Left lung (tissue), 10 donors: ENCODE results near the gene ALDH3A1. TPM values are rescaled to one million over a fixed set of nuclear protein-coding genes. Genes with fewer than 3 reads are reported as not detected.

Experiments used
- ATAC-seq: fragments of 200-7000 bp; cut with Tn5 transposase; one replicate; pipeline ENCODE4 v1.9.1; 2020; ENCODE audit warnings: moderate library complexity
- DNase-seq, 4 donors: peaks; one replicate each; pipeline ENCODE4 v3.0.0-alpha.2; 2013 to 2020
- H3K27ac ChIP-seq, 2 donors: fragments of 200-600 bp; sonication (generic) in 1 of 2; one replicate each; pipeline versions ENCODE4 v1.5.0 to v1.8.0; 2020 to 2021
- H3K27me3 ChIP-seq, 2 donors: fragments of 200-600 bp; sonication (generic) in 1 of 2; one replicate each; pipeline versions ENCODE4 v1.5.0 to v1.8.0; 2020 to 2021
- H3K36me3 ChIP-seq, 2 donors: fragments of 200-600 bp; sonication (generic) in 1 of 2; one replicate each; pipeline versions ENCODE4 v1.5.0 to v1.8.0; 2020 to 2021
- H3K4me1 ChIP-seq, 2 donors: fragments of 200-600 bp; one replicate each; pipeline ENCODE4 v1.8.0; 2021
- H3K4me3 ChIP-seq, 2 donors: fragments of 200-600 bp; sonication (generic) in 1 of 2; one replicate each; pipeline versions ENCODE4 v1.5.0 to v1.8.0; 2020 to 2021; ENCODE audit warnings: mild to moderate bottlenecking in 1 of 2
- H3K9me3 ChIP-seq, 2 donors: fragments of 200-600 bp; sonication (generic) in 1 of 2; one replicate each; pipeline versions ENCODE4 v1.5.0 to v1.8.0; 2020 to 2021
- intact Hi-C, 2 donors: fragments of 100-400 bp; cut with DNase I; formaldehyde crosslinking; loops; one replicate each; pipeline versions ENCODE4 v1.11.2 to v1.14.2; 2022
- polyA plus RNA-seq, 6 donors: library from polyadenylated mRNA; unstranded; fragments of 120-200 nt; gene quantifications; one replicate each; pipeline ENCODE4 v1.2.1, GENCODE V29; 2013; ENCODE audit not compliant: insufficient read length in 6 of 6
- total RNA-seq, 2 donors: library from RNA; stranded (reverse); fragmentation: NEBNext Ultra II Directional; extraction: Animal tissue kit (Norgen Biotek cat#: 25700); gene quantifications; one replicate each; pipeline ENCODE4 v1.2.1, GENCODE V29; 2021
- TF ChIP-seq, protein P1 (sequence below), 2 donors: fragments of 200-600 bp; sonication (generic) in 1 of 2; IDR thresholded peaks; one replicate each; pipeline versions ENCODE4 v1.5.0 to v1.8.0; 2021; ENCODE audit warnings: antibody characterized with exemption in 2 of 2
- donor health status: DM: no; HTN: yes; CAD: no.
- donor health status: DM: no; HTN: no; CAD: no.

ALDH3A1 gene
- total and polyA plus RNA-seq, 8 donors, result 0.41 to 4.7 (median 0.68) TPM

- Histone ChIP-seq H3K4me1 (peaks cover 12 to 55% of the 10 kb centered on the region in 2 donors), H3K27ac (peak overlapping the region; percentile 43 to 83), H3K9me3 (no peaks in the 10 kb centered on the region), H3K36me3 (no peaks in the 10 kb centered on the region), H3K4me3 (no peak overlapping the region), H3K27me3 (no peaks in the 10 kb centered on the region)
- peak; percentile 48 for ATAC-seq
- intact Hi-C loops, result no loop called here
- TF ChIP-seq, protein P1, sequence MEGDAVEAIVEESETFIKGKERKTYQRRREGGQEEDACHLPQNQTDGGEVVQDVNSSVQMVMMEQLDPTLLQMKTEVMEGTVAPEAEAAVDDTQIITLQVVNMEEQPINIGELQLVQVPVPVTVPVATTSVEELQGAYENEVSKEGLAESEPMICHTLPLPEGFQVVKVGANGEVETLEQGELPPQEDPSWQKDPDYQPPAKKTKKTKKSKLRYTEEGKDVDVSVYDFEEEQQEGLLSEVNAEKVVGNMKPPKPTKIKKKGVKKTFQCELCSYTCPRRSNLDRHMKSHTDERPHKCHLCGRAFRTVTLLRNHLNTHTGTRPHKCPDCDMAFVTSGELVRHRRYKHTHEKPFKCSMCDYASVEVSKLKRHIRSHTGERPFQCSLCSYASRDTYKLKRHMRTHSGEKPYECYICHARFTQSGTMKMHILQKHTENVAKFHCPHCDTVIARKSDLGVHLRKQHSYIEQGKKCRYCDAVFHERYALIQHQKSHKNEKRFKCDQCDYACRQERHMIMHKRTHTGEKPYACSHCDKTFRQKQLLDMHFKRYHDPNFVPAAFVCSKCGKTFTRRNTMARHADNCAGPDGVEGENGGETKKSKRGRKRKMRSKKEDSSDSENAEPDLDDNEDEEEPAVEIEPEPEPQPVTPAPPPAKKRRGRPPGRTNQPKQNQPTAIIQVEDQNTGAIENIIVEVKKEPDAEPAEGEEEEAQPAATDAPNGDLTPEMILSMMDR (IDR thresholded peaks at IDR 0.05), result no peak
- peak in 3 of 4 donors; percentile 35 to 86 (median 70) for DNase-seq
Observed at GRCh38 chr17:19727501-19728078, 20.5 kb downstream of the ALDH3A1 start.

DNA sequence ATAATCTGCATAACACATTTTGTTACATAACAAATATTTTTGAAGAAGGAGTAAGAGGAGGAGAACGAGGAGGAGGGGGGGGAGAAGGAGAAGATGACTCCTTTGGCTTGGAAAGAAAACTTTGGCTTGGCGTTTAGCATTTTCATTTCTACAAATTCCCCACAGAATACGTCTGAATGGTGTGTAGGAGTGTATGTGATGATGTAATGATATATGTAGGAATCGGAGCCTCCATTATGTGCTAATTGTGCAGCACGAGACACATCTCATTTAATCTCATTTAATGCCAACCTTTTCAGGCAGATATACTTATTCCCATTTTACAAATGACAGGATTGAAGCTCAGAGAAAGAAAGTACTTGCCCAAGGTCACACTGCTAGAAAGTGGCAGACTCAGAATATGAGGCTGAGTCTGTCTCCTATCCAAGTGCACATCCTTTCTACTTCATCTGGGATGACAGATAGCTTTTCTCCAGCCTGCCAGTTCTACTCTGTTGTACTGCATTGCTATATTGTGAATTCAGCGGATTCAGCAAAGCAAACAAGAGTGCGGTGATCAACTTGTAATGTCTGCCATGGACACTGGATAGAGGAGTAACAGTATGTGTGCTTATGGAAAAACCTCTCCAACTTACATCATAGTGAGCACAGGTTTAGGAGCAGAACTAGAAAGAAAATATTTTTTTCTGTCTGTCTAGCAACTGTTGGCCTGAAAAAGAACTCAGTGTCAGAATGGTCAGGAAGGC is 21.3 kb downstream of the ALDH3A1 start:
- peaks cover 12 to 55% of the 10 kb centered on the region in 2 donors for H3K4me1 ChIP-seq
- H3K4me3 ChIP-seq, result no peak overlapping the region
- no peaks in the 10 kb centered on the region for H3K9me3 ChIP-seq
- intact Hi-C loops, result no loop called here
- peak overlapping the region; percentile 43 to 83 for H3K27ac ChIP-seq
- ATAC-seq (no peak), DNase-seq (no peak)
- H3K36me3 ChIP-seq, result no peaks in the 10 kb centered on the region
- no peaks in the 10 kb centered on the region for H3K27me3 ChIP-seq
- TF ChIP-seq, protein P1 (IDR thresholded peaks at IDR 0.05), result no peak

- Histone ChIP-seq H3K4me3 (no peak overlapping the region), H3K9me3 (no peaks in the 10 kb centered on the region), H3K27ac (peak overlapping the region in 1 of 2 donors; percentile 78), H3K4me1 (peaks cover 15 to 48% of the 10 kb centered on the region in 2 donors), H3K36me3 (no peaks in the 10 kb centered on the region), H3K27me3 (no peaks in the 10 kb centered on the region)
- no peak for DNase-seq
- no peak for ATAC-seq
- intact Hi-C loops, result no loop called here
- TF ChIP-seq, protein P1 (IDR thresholded peaks at IDR 0.05), result no peak
Observed at GRCh38 chr17:19725486-19725885, 22.6 kb downstream of the ALDH3A1 start.

- Histone ChIP-seq H3K4me3 (peak overlapping the region; percentile 13 to 34), H3K9me3 (no peaks in the 10 kb centered on the region), H3K4me1 (peaks cover 17 to 49% of the 10 kb centered on the region in 2 donors), H3K36me3 (no peaks in the 10 kb centered on the region), H3K27ac (peak overlapping the region; percentile 52 to 78), H3K27me3 (no peaks in the 10 kb centered on the region)
- intact Hi-C loops, result no loop called here
- TF ChIP-seq, protein P1 (IDR thresholded peaks at IDR 0.05), result no peak
- DNase-seq (peak in 2 of 4 donors; percentile 87 to 92), ATAC-seq (peak; percentile 75)
Observed at GRCh38 chr17:19724501-19725420, 23.3 kb downstream of the ALDH3A1 start.
